PC-9 (cell line): ENCODE measurements around the gene MALRD1. TPM values are rescaled to one million over a fixed set of nuclear protein-coding genes. Genes with fewer than 3 reads are reported as not detected.

Experiments used
- BruUV-seq: library from RNA; stranded (reverse); fragments of 400-500 nt; replicated peaks from 2 replicates; lab custom pipeline; 2021; lab: Mats Ljungman, UMichigan
- CTCF ChIA-PET: fragments of 300-600 bp; sonication (Branson Sonifier 250); formaldehyde crosslinking; loops from one replicate; lab custom pipeline; 2022; ENCODE audit warnings: antibody characterized with exemption; lab: Charles Lee
- POLR2A ChIA-PET: fragments of 300-600 bp; sonication (Branson Sonifier 250); formaldehyde crosslinking; loops from one replicate; lab custom pipeline; 2022; ENCODE audit warnings: antibody characterized with exemption; ENCODE audit not compliant: unreplicated experiment; lab: Charles Lee
- DNase-seq, 2 experiments: peaks; one replicate each; pipeline versions ENCODE4 v3.0.0 to v3.0.0-alpha.2; 2015 to 2022; ENCODE audit warnings: mixed read lengths in 1 of 2
- H2AFZ ChIP-seq: fragments of 200-600 bp; sonication (generic); 2 replicates; pipeline ENCODE4 v1.8.1; 2017; ENCODE audit warnings: antibody characterized with exemption
- H3F3A ChIP-seq: fragments of 200-600 bp; sonication (generic); 2 replicates; pipeline ENCODE4 v1.8.1; 2017; ENCODE audit warnings: antibody characterized with exemption, mild to moderate bottlenecking, low read depth; ENCODE audit not compliant: insufficient read depth
- H3K27ac ChIP-seq: fragments of 200-600 bp; sonication (generic); 2 replicates; pipeline ENCODE4 v1.6.1; 2016; ENCODE audit warnings: mixed run types
- H3K27me3 ChIP-seq: fragments of 200-600 bp; sonication (generic); 2 replicates; pipeline ENCODE4 v1.6.1; 2016; ENCODE audit warnings: low read depth, mixed run types; ENCODE audit not compliant: insufficient read depth
- H3K36me3 ChIP-seq: fragments of 200-600 bp; sonication (generic); 2 replicates; pipeline ENCODE4 v1.6.1; 2016; ENCODE audit warnings: low read depth, mixed run types
- H3K4me1 ChIP-seq: fragments of 200-600 bp; sonication (generic); replicated peaks from 2 replicates; pipeline ENCODE4 v1.6.1; 2016; ENCODE audit warnings: mixed run types; ENCODE audit not compliant: insufficient read depth
- H3K4me2 ChIP-seq: fragments of 200-600 bp; sonication (generic); 2 replicates; pipeline ENCODE4 v1.6.1; 2017; ENCODE audit warnings: mixed run types
- H3K4me3 ChIP-seq: fragments of 200-600 bp; sonication (generic); 2 replicates; pipeline ENCODE4 v1.6.1; 2016; ENCODE audit warnings: mixed run types
- H3K79me2 ChIP-seq: fragments of 200-600 bp; sonication (generic); 2 replicates; pipeline ENCODE4 v1.6.1; 2017; ENCODE audit warnings: low read depth, mixed run types
- H3K9me2 ChIP-seq: fragments of 200-600 bp; sonication (generic); 2 replicates; pipeline ENCODE4 v1.8.1; 2017; ENCODE audit warnings: mild to moderate bottlenecking; ENCODE audit not compliant: insufficient read depth
- H3K9me3 ChIP-seq: fragments of 200-600 bp; sonication (generic); 2 replicates; pipeline ENCODE4 v1.8.1; 2016; ENCODE audit warnings: low read depth; ENCODE audit not compliant: insufficient read depth
- H4K20me1 ChIP-seq: fragments of 200-600 bp; sonication (generic); 2 replicates; pipeline ENCODE4 v1.8.1; 2017; ENCODE audit not compliant: insufficient read depth
- CTCF ChIP-seq: fragments of 200-600 bp; sonication (generic); conservative IDR thresholded peaks from 2 replicates; pipeline ENCODE4 v1.6.1; 2017; ENCODE audit warnings: mixed run types, antibody characterized with exemption, mild to moderate bottlenecking, moderate library complexity
- EZH2 ChIP-seq: fragments of 200-600 bp; sonication (generic); IDR thresholded peaks from 2 replicates; pipeline ENCODE4 v1.8.0; 2017; ENCODE audit warnings: antibody characterized with exemption, low read depth
- intact Hi-C: fragments of 100-400 bp; cut with micrococcal nuclease; formaldehyde crosslinking; loops from one replicate; pipeline ENCODE4 v1.10.0; 2022; ENCODE audit not compliant: unreplicated experiment
- total RNA-seq: library from RNA; stranded (reverse); gene quantifications from 2 replicates; pipeline ENCODE4 v1.2.3, GENCODE V29; 2021

MALRD1 gene
- total RNA-seq, 1 experiment from 2014 or later = not detected

- Histone ChIP-seq H3F3A (no peaks in the 10 kb centered on the region), H3K27ac (no peak overlapping the region), H3K4me3 (no peak overlapping the region), H4K20me1 (no peaks in the 10 kb centered on the region), H3K4me2 (no peak overlapping the region), H3K36me3 (no peaks in the 10 kb centered on the region), H3K79me2 (no peaks in the 10 kb centered on the region), H3K9me2 (no peaks in the 10 kb centered on the region), H3K4me1 (no peaks in the 10 kb centered on the region), H3K9me3 (no peaks in the 10 kb centered on the region), H2AFZ (no peak overlapping the region), H3K27me3 (no peaks in the 10 kb centered on the region)
- DNase-seq = no peak
- no peak for TF ChIP-seq EZH2
- TF ChIP-seq CTCF = no peak
- ChIA-PET CTCF (no interaction called here), POLR2A (no interaction called here)
- BruUV-seq = no TSS peak
- intact Hi-C loops = no loop called here
Observed at GRCh38 chr10:19576576-19576975, 528.0 kb downstream of the MALRD1 start.

GRCh38 chr10:19577381-19577780 is 528.8 kb downstream of the MALRD1 start:
- DNase-seq = no peak
- H3K9me2 ChIP-seq = no peaks in the 10 kb centered on the region
- intact Hi-C loops = no loop called here
- no TSS peak for BruUV-seq
- no peak for TF ChIP-seq CTCF
- no peak for TF ChIP-seq EZH2
- H3K4me3 ChIP-seq = no peak overlapping the region
- no peaks in the 10 kb centered on the region for H4K20me1 ChIP-seq
- CTCF ChIA-PET = no interaction called here
- POLR2A ChIA-PET = no interaction called here
- no peaks in the 10 kb centered on the region for H3K27me3 ChIP-seq
- no peak overlapping the region for H2AFZ ChIP-seq
- no peaks in the 10 kb centered on the region for H3K36me3 ChIP-seq
- no peak overlapping the region for H3K27ac ChIP-seq
- no peaks in the 10 kb centered on the region for H3K4me1 ChIP-seq
- H3F3A ChIP-seq = no peaks in the 10 kb centered on the region
- H3K79me2 ChIP-seq = no peaks in the 10 kb centered on the region
- no peak overlapping the region for H3K4me2 ChIP-seq
- no peaks in the 10 kb centered on the region for H3K9me3 ChIP-seq

- Histone ChIP-seq H3K4me3 (no peak overlapping the region), H3K9me3 (no peaks in the 10 kb centered on the region), H3K9me2 (no peaks in the 10 kb centered on the region), H3K27me3 (no peaks in the 10 kb centered on the region), H3K36me3 (no peaks in the 10 kb centered on the region), H3K27ac (no peak overlapping the region), H2AFZ (no peak overlapping the region), H3F3A (no peaks in the 10 kb centered on the region), H4K20me1 (no peaks in the 10 kb centered on the region), H3K4me2 (no peak overlapping the region), H3K79me2 (no peaks in the 10 kb centered on the region), H3K4me1 (no peaks in the 10 kb centered on the region)
- intact Hi-C loops = no loop called here
- ChIA-PET POLR2A (no interaction called here), CTCF (no interaction called here)
- no peak for TF ChIP-seq CTCF
- no peak for TF ChIP-seq EZH2
- no TSS peak for BruUV-seq
- DNase-seq = no peak
Observed at GRCh38 chr10:19577807-19578206, 529.2 kb downstream of the MALRD1 start.
